Ascending aorta (tissue), 2 donors: ENCODE data around the gene MCTP1. TPM values are rescaled to one million over a fixed set of nuclear protein-coding genes. Genes with fewer than 3 reads are reported as not detected.
A peak's percentile ranks its signal among the peaks of the same experiment; 100 is the strongest.

Source experiments
- DNase-seq, 2 donors: peaks; one replicate each; pipeline ENCODE4 v3.0.0-alpha.2; 2019; ENCODE audit warnings: low spot score in 2 of 2
- H3K27ac ChIP-seq, 2 donors: fragments of 200-600 bp; sonication (generic); one replicate each; pipeline ENCODE4 v1.5.1; 2016 to 2017; ENCODE audit warnings: mild to moderate bottlenecking in 1 of 2
- H3K27me3 ChIP-seq: fragments of 200-600 bp; sonication (generic); one replicate; pipeline ENCODE4 v1.5.1; 2017
- H3K36me3 ChIP-seq, 2 donors: fragments of 200-600 bp; sonication (generic); one replicate each; pipeline ENCODE4 v1.5.1; 2016
- H3K4me1 ChIP-seq, 2 donors: fragments of 200-600 bp; sonication (generic); one replicate each; pipeline ENCODE4 v1.5.1; 2016 to 2017; ENCODE audit warnings: mild to moderate bottlenecking in 1 of 2
- H3K4me3 ChIP-seq, 2 donors: fragments of 200-600 bp; sonication (generic); one replicate each; pipeline ENCODE4 v1.5.1; 2016 to 2017; ENCODE audit warnings: mild to moderate bottlenecking in 1 of 2
- H3K9me3 ChIP-seq, 2 donors: fragments of 200-600 bp; sonication (generic); one replicate each; pipeline ENCODE4 v1.5.1; 2016
- intact Hi-C: fragments of 100-400 bp; cut with DNase I; formaldehyde crosslinking; loops from one replicate; pipeline ENCODE4 v1.15.1; 2023
- total RNA-seq: library from RNA; depleted of rRNA; stranded (reverse); fragments of >200 nt; gene quantifications from one replicate; pipeline ENCODE4 v1.1.0, GENCODE V29; 2016
- TF ChIP-seq, protein P1 (sequence below), 3 experiments: fragments of 200-600 bp in 2 of 3; fragments of 450-650 bp in 1 of 3; sonication (generic) in 2 of 3; IDR thresholded peaks; one replicate each; pipeline ENCODE4 v1.5.1; 2016 to 2019; ENCODE audit warnings: antibody characterized with exemption in 3 of 3, mild to moderate bottlenecking in 1 of 3, moderate library complexity in 1 of 3

Gene MCTP1
- total RNA-seq, 1 donor from 2014 or later = 112 TPM

DNA sequence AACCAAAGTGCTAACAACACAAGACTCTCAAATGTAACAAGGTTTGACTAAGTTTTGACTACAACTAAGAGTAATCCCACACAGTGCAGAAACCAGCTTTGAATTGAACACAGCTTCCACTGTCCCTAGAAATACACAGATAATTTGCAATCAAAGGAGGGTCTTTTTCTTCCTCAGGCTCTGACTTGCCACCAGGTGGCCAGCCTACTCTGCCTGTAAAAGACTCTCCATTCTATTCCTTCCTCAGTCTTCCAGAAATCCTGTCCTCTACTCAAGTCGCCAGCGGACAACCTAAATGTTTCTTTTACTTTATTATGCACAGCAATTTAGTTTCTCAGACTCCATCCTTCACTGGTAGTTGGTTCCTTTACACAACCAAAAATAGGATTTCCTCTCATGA lies 32.2 kb upstream of the MCTP1 start:
- no peaks in the 10 kb centered on the region for H3K27me3 ChIP-seq
- no peaks in the 10 kb centered on the region for H3K9me3 ChIP-seq
- DNase-seq = no peak
- H3K4me1 ChIP-seq = no peaks in the 10 kb centered on the region
- no peaks in the 10 kb centered on the region for H3K36me3 ChIP-seq
- intact Hi-C loops = no loop called here
- no peak overlapping the region for H3K27ac ChIP-seq
- no peak overlapping the region for H3K4me3 ChIP-seq
- TF ChIP-seq, protein P1, sequence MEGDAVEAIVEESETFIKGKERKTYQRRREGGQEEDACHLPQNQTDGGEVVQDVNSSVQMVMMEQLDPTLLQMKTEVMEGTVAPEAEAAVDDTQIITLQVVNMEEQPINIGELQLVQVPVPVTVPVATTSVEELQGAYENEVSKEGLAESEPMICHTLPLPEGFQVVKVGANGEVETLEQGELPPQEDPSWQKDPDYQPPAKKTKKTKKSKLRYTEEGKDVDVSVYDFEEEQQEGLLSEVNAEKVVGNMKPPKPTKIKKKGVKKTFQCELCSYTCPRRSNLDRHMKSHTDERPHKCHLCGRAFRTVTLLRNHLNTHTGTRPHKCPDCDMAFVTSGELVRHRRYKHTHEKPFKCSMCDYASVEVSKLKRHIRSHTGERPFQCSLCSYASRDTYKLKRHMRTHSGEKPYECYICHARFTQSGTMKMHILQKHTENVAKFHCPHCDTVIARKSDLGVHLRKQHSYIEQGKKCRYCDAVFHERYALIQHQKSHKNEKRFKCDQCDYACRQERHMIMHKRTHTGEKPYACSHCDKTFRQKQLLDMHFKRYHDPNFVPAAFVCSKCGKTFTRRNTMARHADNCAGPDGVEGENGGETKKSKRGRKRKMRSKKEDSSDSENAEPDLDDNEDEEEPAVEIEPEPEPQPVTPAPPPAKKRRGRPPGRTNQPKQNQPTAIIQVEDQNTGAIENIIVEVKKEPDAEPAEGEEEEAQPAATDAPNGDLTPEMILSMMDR (IDR thresholded peaks at IDR 0.05) = no peak

DNA sequence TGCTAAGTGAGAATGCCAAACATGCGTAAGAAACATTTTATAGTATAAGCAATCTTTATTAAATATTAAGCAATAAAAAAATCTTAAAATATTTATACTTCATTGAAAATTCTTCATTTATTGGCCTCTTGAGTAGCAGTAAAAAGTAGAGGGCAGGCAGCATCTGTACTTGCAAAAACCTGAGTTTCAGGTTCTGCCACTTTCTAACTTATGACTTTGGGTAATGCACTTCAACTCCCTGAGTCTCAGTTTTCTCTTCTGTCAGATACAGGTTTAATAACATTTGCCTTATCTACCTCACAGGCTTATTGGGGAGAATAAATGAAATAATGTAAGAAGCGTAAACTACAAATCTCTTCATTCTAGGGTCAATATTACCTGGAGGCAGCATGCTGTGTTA lies 19.8 kb upstream of the MCTP1 start:
- intact Hi-C loops = no loop called here
- TF ChIP-seq, protein P1 (IDR thresholded peaks at IDR 0.05) = no peak
- Histone ChIP-seq H3K4me3 (no peak overlapping the region), H3K27ac (no peak overlapping the region), H3K4me1 (no peaks in the 10 kb centered on the region), H3K36me3 (no peaks in the 10 kb centered on the region), H3K9me3 (no peaks in the 10 kb centered on the region), H3K27me3 (no peaks in the 10 kb centered on the region)
- no peak for DNase-seq

DNA sequence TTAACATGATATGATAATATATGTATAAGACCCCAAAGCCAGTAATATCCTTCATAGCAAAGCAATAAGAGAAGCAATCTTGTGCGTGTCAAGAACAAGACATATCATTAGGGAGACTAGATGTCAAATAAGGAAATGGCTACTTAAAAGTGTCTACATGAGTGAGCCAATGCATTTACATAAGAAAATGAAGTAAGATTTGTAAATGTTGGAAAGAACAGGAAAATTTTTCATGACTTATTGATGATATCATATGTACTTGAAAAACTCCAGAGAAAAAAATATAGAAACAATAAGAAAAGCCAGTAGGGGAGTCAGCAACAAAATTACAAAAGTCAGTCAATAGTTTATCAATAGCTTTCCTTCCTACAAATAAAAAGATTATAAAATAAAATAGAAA lies 13.8 kb upstream of the MCTP1 start:
- Histone ChIP-seq H3K27ac (no peak overlapping the region), H3K4me3 (no peak overlapping the region), H3K27me3 (no peaks in the 10 kb centered on the region), H3K36me3 (no peaks in the 10 kb centered on the region), H3K4me1 (no peaks in the 10 kb centered on the region), H3K9me3 (no peaks in the 10 kb centered on the region)
- intact Hi-C loops = no loop called here
- TF ChIP-seq, protein P1 (IDR thresholded peaks at IDR 0.05) = no peak
- DNase-seq = no peak

DNA sequence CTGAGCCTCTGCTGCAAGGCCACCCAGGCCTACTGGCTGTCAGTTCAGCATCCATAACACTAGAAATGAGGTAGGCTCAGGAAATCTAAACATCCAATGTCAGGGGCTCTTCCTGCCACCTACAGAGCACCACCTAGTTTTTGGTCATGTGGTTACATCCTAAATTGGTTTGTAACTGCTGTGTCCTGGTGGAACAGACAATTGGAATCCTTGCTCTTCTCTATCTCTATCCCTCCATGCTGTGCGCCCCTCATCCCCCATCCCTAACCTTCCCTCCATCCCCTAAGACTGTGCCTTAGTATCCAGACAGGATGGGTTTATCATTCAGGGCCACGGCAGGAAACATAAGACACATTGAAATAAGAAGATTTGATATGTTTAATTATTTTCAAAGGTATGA lies 11.4 kb upstream of the MCTP1 start:
- no peaks in the 10 kb centered on the region for H3K27me3 ChIP-seq
- intact Hi-C loops = no loop called here
- H3K9me3 ChIP-seq = no peaks in the 10 kb centered on the region
- H3K27ac ChIP-seq = no peak overlapping the region
- no peak overlapping the region for H3K4me3 ChIP-seq
- DNase-seq = no peak
- no peaks in the 10 kb centered on the region for H3K36me3 ChIP-seq
- TF ChIP-seq, protein P1 (IDR thresholded peaks at IDR 0.05) = no peak
- H3K4me1 ChIP-seq = no peaks in the 10 kb centered on the region

DNA sequence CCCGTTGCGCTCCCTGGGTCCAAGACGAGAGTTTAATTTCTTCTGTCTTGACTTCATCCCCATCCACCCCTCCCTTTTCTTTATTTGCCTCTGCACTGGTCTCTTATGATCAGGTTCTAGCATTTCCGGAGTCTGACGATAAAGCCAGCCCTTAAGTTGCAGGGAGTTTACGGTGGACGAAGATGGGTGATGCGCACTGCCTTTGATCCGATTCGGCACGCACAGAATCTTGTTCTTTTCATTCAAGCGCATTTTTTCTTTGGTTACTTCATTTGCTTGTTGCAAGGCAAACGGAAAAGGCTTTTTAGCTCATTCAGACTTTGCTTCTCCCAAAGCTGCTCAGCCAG lies 488 bp upstream of the MCTP1 start:
- DNase-seq = no peak
- Histone ChIP-seq H3K27ac (no peak overlapping the region), H3K36me3 (no peaks in the 10 kb centered on the region), H3K4me3 (peak overlapping the region; percentile 54 to 72), H3K9me3 (no peaks in the 10 kb centered on the region), H3K4me1 (peaks cover 6 to 10% of the 10 kb centered on the region in 2 donors), H3K27me3 (peaks cover 5% of the 10 kb centered on the region)
- TF ChIP-seq, protein P1 (IDR thresholded peaks at IDR 0.05) = no peak
- intact Hi-C loops = no loop called here
